Neural cell (in vitro differentiated cells): ENCODE measurements around the gene CHRNA4.

Experiments used
- CTCF ChIP-seq: fragments of 450-650 bp; IDR thresholded peaks from 2 replicates; pipeline ENCODE4 v1.5.1; 2014; ENCODE audit warnings: antibody characterized with exemption, mild to moderate bottlenecking, moderate library complexity; ENCODE audit not compliant: poor library complexity, severe bottlenecking
- EP300 ChIP-seq: fragments of 450-650 bp; conservative IDR thresholded peaks from 2 replicates; pipeline ENCODE4 v1.6.1; 2014; ENCODE audit warnings: antibody characterized with exemption, mild to moderate bottlenecking, moderate library complexity; ENCODE audit not compliant: poor library complexity, severe bottlenecking
- EZH2 ChIP-seq: fragments of 200-600, 300-800 bp; shearing (Covaris generic), sonication (generic); IDR thresholded peaks from 2 replicates; pipeline ENCODE4 v1.6.1; 2014; ENCODE audit warnings: antibody characterized with exemption, low read length, borderline replicate concordance, mild to moderate bottlenecking; ENCODE audit not compliant: insufficient read depth, poor library complexity, severe bottlenecking
- POLR2AphosphoS5 ChIP-seq: IDR thresholded peaks from 2 replicates; pipeline ENCODE4 v1.6.1; 2012
- RAD21 ChIP-seq: fragments of 450-650 bp; conservative IDR thresholded peaks from 2 replicates; pipeline ENCODE4 v1.6.1; 2014; ENCODE audit warnings: antibody characterized with exemption, mild to moderate bottlenecking, moderate library complexity
- REST ChIP-seq: IDR thresholded peaks from 2 replicates; pipeline ENCODE4 v1.6.1; 2012; ENCODE audit warnings: borderline replicate concordance
- SMC3 ChIP-seq: fragments of 450-650 bp; conservative IDR thresholded peaks from 2 replicates; pipeline ENCODE4 v1.6.1; 2014; ENCODE audit warnings: antibody characterized with exemption, mild to moderate bottlenecking, moderate library complexity; ENCODE audit not compliant: poor library complexity
- TAF1 ChIP-seq: IDR thresholded peaks from 2 replicates; pipeline ENCODE4 v1.6.1; 2012; ENCODE audit warnings: low read depth

- TF ChIP-seq POLR2AphosphoS5 (no peak), CTCF (no peak), EP300 (no peak), REST (no peak), TAF1 (no peak), SMC3 (no peak), RAD21 (no peak), EZH2 (no peak)
These were observed 62.3 kb downstream of the CHRNA4 start for GRCh38 chr20:63298731-63299312.
